Stimulated activated CD8-positive, alpha-beta memory T cell treated with anti-CD3 and anti-CD28 coated beads, Interleukin-4, amount 100 ng/mL, for 48 hours (primary cell): Measurements from ENCODE around the gene FAM163A.

ENCODE experiments used
- DNase-seq: peaks from one replicate; pipeline ENCODE4 v3.0.0-alpha.2; 2020

The FAM163A gene

GRCh38 chr1:179753061-179753460 is 10.0 kb downstream of the FAM163A start:
- no peak for DNase-seq

- DNase-seq, result no peak
Measured at GRCh38 chr1:179754041-179754624, 11.0 kb downstream of the FAM163A start.

GRCh38 chr1:179757933-179758332 is 14.8 kb downstream of the FAM163A start:
- no peak for DNase-seq

- no peak for DNase-seq
Measured at GRCh38 chr1:179760521-179760920, 17.4 kb downstream of the FAM163A start.

- no peak for DNase-seq
Measured at GRCh38 chr1:179761296-179761695, 18.2 kb downstream of the FAM163A start.

GRCh38 chr1:179761846-179762640 is 19.0 kb downstream of the FAM163A start:
- no peak for DNase-seq

- DNase-seq, result no peak
Measured at GRCh38 chr1:179767177-179767581, 24.1 kb downstream of the FAM163A start.

- DNase-seq, result no peak
Measured at GRCh38 chr1:179767996-179768395, 24.9 kb downstream of the FAM163A start.

- DNase-seq, result no peak
Measured at GRCh38 chr1:179770887-179771502, 27.9 kb downstream of the FAM163A start.

GRCh38 chr1:179773264-179773663 is 30.2 kb downstream of the FAM163A start:
- DNase-seq, result no peak

- DNase-seq, result no peak
Measured at GRCh38 chr1:179774000-179774399, 30.9 kb downstream of the FAM163A start.

GRCh38 chr1:179774566-179774965 is 31.5 kb downstream of the FAM163A start:
- DNase-seq, result no peak

- no peak for DNase-seq
Measured at GRCh38 chr1:179775009-179775408, 31.9 kb downstream of the FAM163A start.

- no peak for DNase-seq
Measured at GRCh38 chr1:179776831-179777230, 33.7 kb downstream of the FAM163A start.

GRCh38 chr1:179777731-179778130 is 34.6 kb downstream of the FAM163A start:
- no peak for DNase-seq

- DNase-seq, result no peak
Measured at GRCh38 chr1:179779645-179780272, 36.7 kb downstream of the FAM163A start.

GRCh38 chr1:179781962-179782361 is 38.9 kb downstream of the FAM163A start:
- DNase-seq, result no peak

GRCh38 chr1:179785031-179785431 is 41.9 kb downstream of the FAM163A start:
- DNase-seq, result no peak

- no peak for DNase-seq
Measured at GRCh38 chr1:179785728-179786127, 42.6 kb downstream of the FAM163A start.

GRCh38 chr1:179786815-179787685 is 44.0 kb downstream of the FAM163A start:
- DNase-seq, result no peak

- DNase-seq, result no peak
Measured at GRCh38 chr1:179788259-179788658, 45.2 kb downstream of the FAM163A start.

- DNase-seq, result no peak
Measured at GRCh38 chr1:179793281-179793680, 50.2 kb downstream of the FAM163A start.

- DNase-seq, result no peak
Measured at GRCh38 chr1:179794146-179794545, 51.1 kb downstream of the FAM163A start.
